22Rv1 (cell line): Measurements from ENCODE around the gene MARF1.

ENCODE experiments used
- H3K27ac ChIP-seq: fragments of 450-650 bp; 2 replicates; pipeline ENCODE4 v1.5.1; 2017
- ZFX ChIP-seq: fragments of 450-650 bp; IDR thresholded peaks from 2 replicates; pipeline ENCODE4 v1.6.1; 2017; ENCODE audit warnings: antibody characterized with exemption, borderline replicate concordance
- TF ChIP-seq, protein P1 (sequence below): fragments of 450-650 bp; IDR thresholded peaks from 2 replicates; pipeline ENCODE4 v1.5.1; 2017; ENCODE audit warnings: mild to moderate bottlenecking

MARF1 gene

DNA sequence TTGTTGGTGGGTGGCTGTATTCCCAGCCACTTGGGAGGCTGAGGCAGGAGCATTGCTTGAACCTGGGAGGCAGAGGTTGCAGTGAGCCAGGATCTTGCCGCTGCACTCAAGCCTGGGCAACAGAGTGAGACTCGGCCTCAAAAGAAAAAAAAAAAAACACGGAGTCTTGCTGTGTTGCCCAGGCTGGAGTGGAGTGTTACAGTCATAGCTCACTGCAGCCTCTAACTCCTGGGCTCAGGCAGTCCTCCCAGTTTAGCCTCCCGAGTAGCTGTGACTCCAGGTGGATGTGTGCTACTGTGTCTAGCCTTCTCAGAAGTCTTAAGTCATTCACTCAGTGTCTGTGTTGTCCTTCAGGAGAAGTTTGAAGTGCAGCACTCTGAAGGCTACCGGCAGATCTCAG is 34.5 kb upstream of the MARF1 start:
- H3K27ac ChIP-seq = no peak overlapping the region
- TF ChIP-seq, protein P1, sequence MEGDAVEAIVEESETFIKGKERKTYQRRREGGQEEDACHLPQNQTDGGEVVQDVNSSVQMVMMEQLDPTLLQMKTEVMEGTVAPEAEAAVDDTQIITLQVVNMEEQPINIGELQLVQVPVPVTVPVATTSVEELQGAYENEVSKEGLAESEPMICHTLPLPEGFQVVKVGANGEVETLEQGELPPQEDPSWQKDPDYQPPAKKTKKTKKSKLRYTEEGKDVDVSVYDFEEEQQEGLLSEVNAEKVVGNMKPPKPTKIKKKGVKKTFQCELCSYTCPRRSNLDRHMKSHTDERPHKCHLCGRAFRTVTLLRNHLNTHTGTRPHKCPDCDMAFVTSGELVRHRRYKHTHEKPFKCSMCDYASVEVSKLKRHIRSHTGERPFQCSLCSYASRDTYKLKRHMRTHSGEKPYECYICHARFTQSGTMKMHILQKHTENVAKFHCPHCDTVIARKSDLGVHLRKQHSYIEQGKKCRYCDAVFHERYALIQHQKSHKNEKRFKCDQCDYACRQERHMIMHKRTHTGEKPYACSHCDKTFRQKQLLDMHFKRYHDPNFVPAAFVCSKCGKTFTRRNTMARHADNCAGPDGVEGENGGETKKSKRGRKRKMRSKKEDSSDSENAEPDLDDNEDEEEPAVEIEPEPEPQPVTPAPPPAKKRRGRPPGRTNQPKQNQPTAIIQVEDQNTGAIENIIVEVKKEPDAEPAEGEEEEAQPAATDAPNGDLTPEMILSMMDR = no peak
- no peak for TF ChIP-seq ZFX

GRCh38 chr16:15676506-15676905 is 33.6 kb upstream of the MARF1 start:
- no peak for TF ChIP-seq ZFX
- TF ChIP-seq, protein P1 = no peak
- H3K27ac ChIP-seq = no peak overlapping the region

DNA sequence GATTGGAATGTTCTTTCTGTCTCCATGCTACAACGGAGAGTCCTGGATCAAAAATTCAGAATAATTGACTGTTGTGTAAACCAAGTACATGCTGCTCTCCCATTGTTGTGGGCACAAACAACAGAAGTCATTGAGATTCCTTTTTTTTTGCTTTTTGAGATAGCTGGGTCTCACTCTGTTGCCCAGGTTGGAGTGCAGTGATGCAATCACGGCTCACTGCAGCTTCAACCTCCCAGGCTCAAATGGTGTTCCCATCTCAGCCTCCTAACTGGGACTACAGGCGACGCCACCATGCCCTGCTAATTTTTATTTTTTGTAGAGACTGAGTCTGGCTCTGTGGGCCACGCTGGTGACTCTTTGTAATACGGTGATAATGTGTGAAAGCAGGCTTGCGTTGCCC is 31.6 kb upstream of the MARF1 start:
- TF ChIP-seq ZFX = no peak
- TF ChIP-seq, protein P1 = no peak
- H3K27ac ChIP-seq = 0 out of 2 replicates have a peak overlapping the region, but pooled peaks have one; percentile 91

GRCh38 chr16:15672514-15673167 is 29.7 kb upstream of the MARF1 start:
- H3K27ac ChIP-seq = peak overlapping the region; percentile 91
- TF ChIP-seq, protein P1 = no peak
- TF ChIP-seq ZFX = no peak

DNA sequence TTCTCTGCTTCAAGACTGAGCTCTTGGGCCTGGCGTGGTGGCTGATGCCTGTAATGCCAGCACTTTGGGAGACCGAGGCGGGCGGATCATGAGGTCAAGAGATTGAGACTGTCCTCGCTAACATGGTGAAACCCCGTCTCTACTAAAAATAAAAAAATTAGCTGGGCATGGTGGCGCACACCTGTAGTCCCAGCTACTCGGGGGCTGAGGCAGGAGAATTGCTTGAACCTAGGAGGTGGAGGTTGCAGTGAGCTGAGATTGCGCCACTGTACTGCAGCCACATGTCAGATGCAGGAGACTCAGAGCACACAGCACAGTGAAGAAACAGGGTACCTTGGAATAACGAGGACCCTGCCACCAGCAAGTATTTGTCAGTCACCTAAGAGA is 29.2 kb upstream of the MARF1 start:
- peak overlapping the region; percentile 91 for H3K27ac ChIP-seq

DNA sequence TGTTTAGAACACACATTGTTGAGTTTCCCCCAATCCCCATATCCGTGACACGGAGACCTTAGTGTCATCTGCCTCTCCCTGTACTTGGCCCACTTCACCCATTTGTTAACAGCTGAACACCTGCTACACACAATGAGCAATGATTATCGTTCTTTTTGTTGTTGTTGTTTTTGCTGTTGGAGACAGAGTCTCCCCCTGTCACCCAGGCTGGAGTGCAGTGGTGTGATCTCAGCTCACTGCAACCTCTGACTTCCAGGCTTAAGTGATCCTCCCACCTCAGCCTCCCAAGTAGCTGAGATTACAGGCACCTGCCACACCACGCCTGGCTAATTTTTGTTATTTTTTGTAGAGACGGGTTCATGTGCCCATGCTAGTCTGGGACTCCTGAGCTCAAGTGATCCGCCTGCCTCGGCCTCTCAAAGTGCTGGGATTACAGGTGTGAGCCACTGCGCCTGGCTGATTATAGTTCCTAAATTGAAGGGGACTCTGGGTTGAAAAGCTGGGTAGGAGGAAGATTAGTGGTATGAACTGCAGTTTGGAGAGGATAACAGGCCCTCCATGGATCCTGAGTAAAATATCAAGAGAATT is 28.7 kb upstream of the MARF1 start:
- no peak for TF ChIP-seq ZFX
- TF ChIP-seq, protein P1 = no peak
- peak overlapping the region; percentile 91 for H3K27ac ChIP-seq

DNA sequence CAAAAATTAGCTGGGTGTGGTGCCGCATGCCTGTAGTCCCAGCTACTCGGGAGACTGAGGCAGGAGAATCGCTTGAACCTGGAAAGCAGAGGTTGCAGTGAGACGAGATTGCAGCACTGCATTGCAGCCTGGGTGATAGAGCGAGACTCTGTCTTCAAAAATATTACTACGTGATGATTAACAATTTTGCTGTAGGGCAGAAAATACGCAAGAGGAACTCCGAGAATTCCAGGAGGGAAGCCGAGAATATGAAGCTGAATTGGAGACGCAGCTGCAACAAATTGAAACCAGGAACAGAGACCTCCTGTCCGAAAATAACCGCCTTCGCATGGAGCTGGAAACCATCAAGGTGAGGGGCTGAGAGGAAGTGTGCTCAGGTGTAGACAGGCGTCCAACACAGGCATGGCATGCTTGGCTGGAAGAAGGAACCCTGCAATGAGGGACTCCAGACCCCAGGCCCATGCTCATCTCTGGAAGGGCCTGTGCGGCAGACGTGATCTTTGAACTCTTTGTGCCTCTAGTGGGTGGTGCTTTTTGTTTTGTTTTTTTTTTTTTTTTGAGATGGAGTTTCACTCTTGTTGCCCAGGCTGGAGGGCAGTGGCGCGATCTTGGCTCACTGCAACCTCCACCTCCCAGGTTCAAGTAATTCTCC is 24.3 kb upstream of the MARF1 start:
- TF ChIP-seq, protein P1 = no peak
- no peak for TF ChIP-seq ZFX
- no peak overlapping the region for H3K27ac ChIP-seq
